Measurements from ENCODE around the gene S100A7A. TPM values are rescaled to one million over a fixed set of nuclear protein-coding genes. Genes with fewer than 3 reads are reported as not detected.

Gene S100A7A
- total and polyA plus RNA-seq, 2 of the 13 experiments (the other 11 are each of a cell fraction or from before 2014, with no cell fraction given) = not detected

- TF ChIP-seq DPF2 (CRISPR knock-in tag; IDR thresholded peaks at IDR 0.05; ENCODE audit: borderline replicate concordance, low read depth) (no peak), ZFP41 (CRISPR knock-in tag; IDR thresholded peaks at IDR 0.05; ENCODE audit: borderline replicate concordance) (no peak), ZNF83 (CRISPR knock-in tag; IDR thresholded peaks at IDR 0.05; ENCODE audit: borderline replicate concordance) (no peak), ZNF282 (IDR thresholded peaks at IDR 0.05; ENCODE audit: partially characterized antibody) (no peak), HMG20B (CRISPR knock-in tag; conservative IDR thresholded peaks at IDR 0.05) (no peak), ZNF260 (CRISPR knock-in tag; IDR thresholded peaks at IDR 0.05; ENCODE audit: borderline replicate concordance, low read depth) (no peak), KDM5A (IDR thresholded peaks at IDR 0.05; ENCODE audit: borderline replicate concordance, low read length) (no peak), ATF7 (IDR thresholded peaks at IDR 0.05) (peak; percentile 90), ATF7 (CRISPR knock-in tag; IDR thresholded peaks at IDR 0.05) (no peak), HIC2 (CRISPR knock-in tag; IDR thresholded peaks at IDR 0.05; ENCODE audit: low read depth) (no peak), CREB3 (CRISPR knock-in tag; IDR thresholded peaks at IDR 0.05) (0 out of 2 replicates have a peak, but pooled peaks have one; percentile 43), CEBPG (CRISPR knock-in tag; IDR thresholded peaks at IDR 0.05) (0 out of 2 replicates have a peak, but pooled peaks have one; percentile 16), TBX2 (CRISPR knock-in tag; IDR thresholded peaks at IDR 0.05; ENCODE audit: borderline replicate concordance) (no peak), ZNF354B (CRISPR knock-in tag; IDR thresholded peaks at IDR 0.05) (no peak), ZNF333 (CRISPR knock-in tag; IDR thresholded peaks at IDR 0.05; ENCODE audit: borderline replicate concordance) (no peak), AGO1 (IDR thresholded peaks at IDR 0.05; ENCODE audit: low read depth, low read length, poor library complexity, severe bottlenecking) (no peak), PAX8 (CRISPR knock-in tag; IDR thresholded peaks at IDR 0.05; ENCODE audit: borderline replicate concordance) (no peak), PHF5A (CRISPR knock-in tag; IDR thresholded peaks at IDR 0.05; ENCODE audit: low read depth, unreplicated experiment) (no peak), HIVEP1 (CRISPR knock-in tag; IDR thresholded peaks at IDR 0.05) (no peak), GZF1 (CRISPR knock-in tag; IDR thresholded peaks at IDR 0.05) (no peak), SAP130 (CRISPR knock-in tag; IDR thresholded peaks at IDR 0.05; ENCODE audit: low read depth) (peak; percentile 45; the same call in 1 of the 2 replicates), CENPT (CRISPR knock-in tag; IDR thresholded peaks at IDR 0.05; ENCODE audit: low read depth) (no peak), KLF16 (CRISPR knock-in tag; IDR thresholded peaks at IDR 0.05) (peak in 1 of 2 experiments; percentile 67; a peak in 1 of 4 replicates)
Observed at GRCh38 chr1:153422450-153423068, 6.2 kb downstream of the S100A7A start (continued).
